ENCODE measurements around the gene ZDHHC8.

Gene ZDHHC8

GRCh38 chr22:20183823-20184222 is 52.2 kb downstream of the ZDHHC8 start:
- Histone ChIP-seq H3K4me3 (replicated peaks; ENCODE audit: low read depth, low read length) (no peak overlapping the region), H3K27me3 (replicated peaks; ENCODE audit: control insufficient read depth, insufficient read depth, low read length) (no peaks in the 10 kb centered on the region; the same call in 1 of the 2 replicates), H3K36me3 (ENCODE audit: control insufficient read depth, insufficient read depth, low read length) (no peaks in the 10 kb centered on the region)
- no peak for DNase-seq (ENCODE audit: extremely low read depth, insufficient read length)
- no peak for TF ChIP-seq CTCF (IDR thresholded peaks at IDR 0.05; ENCODE audit: insufficient read depth, low read length, poor library complexity, severe bottlenecking)

GRCh38 chr22:20184501-20185165 is 53.0 kb downstream of the ZDHHC8 start:
- no peak for DNase-seq (ENCODE audit: extremely low read depth, insufficient read length)
- H3K36me3 ChIP-seq (ENCODE audit: control insufficient read depth, insufficient read depth, low read length): no peaks in the 10 kb centered on the region
- H3K27me3 ChIP-seq (replicated peaks; ENCODE audit: control insufficient read depth, insufficient read depth, low read length): no peaks in the 10 kb centered on the region; the same call in 1 of the 2 replicates
- no peak for TF ChIP-seq CTCF (IDR thresholded peaks at IDR 0.05; ENCODE audit: insufficient read depth, low read length, poor library complexity, severe bottlenecking)
- no peak overlapping the region for H3K4me3 ChIP-seq (replicated peaks; ENCODE audit: low read depth, low read length)

DNA sequence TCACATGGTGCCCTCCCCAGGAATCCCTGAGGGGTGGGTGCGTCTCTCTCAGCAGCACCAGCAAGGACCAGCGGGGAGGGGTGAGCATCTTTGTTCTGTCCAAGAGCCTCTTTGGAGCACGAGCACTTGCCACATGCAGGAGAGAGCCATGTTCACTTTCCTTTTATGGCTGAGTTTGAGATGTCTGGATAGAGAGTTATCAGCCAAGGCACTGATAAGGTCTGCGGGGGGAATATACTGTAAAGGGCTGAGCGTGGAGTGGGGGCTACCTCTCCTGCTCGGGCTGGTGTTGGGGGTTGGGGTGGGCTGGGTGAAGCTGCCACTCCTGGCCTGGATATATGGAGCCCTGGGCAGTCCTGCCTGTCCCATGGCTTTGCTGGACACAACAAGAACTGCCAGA is 54.1 kb downstream of the ZDHHC8 start:
- Histone ChIP-seq H3K4me3 (replicated peaks; ENCODE audit: low read depth, low read length) (no peak overlapping the region), H3K27me3 (replicated peaks; ENCODE audit: control insufficient read depth, insufficient read depth, low read length) (no peaks in the 10 kb centered on the region; the same call in 1 of the 2 replicates), H3K36me3 (ENCODE audit: control insufficient read depth, insufficient read depth, low read length) (no peaks in the 10 kb centered on the region)
- TF ChIP-seq CTCF (IDR thresholded peaks at IDR 0.05; ENCODE audit: insufficient read depth, low read length, poor library complexity, severe bottlenecking): no peak
- no peak for DNase-seq (ENCODE audit: extremely low read depth, insufficient read length)

DNA sequence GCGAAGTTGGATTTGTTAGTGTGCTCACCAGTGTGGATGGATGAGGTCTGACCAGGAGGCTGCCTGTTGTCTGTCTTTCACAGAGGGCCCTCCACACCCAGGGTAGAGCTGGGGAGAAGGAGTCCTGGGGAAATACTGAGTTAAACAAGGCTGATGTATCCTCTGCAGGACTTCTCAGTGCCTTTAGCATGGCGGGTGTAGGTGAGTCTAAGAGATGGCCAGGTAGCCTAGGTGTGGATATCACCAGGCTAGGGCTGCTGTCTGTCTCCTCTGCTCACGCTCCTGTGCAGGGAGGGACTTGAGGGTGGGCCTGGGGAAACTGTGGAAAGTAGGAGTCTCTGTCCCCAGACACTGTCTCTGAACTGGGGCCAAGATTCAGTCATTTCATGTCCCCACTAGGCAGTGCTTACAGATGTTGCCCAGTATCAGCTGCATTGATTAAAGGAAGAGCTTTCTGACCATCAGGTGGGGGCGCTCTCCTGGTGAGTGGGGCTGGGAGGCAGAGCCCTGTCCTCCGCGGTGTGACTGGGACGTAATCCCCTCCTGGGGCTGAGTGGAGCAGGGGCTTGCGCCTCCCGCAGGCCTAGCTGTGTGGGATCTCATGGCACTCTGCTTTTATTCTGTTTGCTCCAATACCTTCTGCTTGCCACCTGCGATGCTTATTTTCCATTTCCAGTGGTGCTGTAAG is 54.7 kb downstream of the ZDHHC8 start:
- TF ChIP-seq CTCF (IDR thresholded peaks at IDR 0.05; ENCODE audit: insufficient read depth, low read length, poor library complexity, severe bottlenecking): no peak
- Histone ChIP-seq H3K36me3 (ENCODE audit: control insufficient read depth, insufficient read depth, low read length) (no peaks in the 10 kb centered on the region), H3K27me3 (replicated peaks; ENCODE audit: control insufficient read depth, insufficient read depth, low read length) (no peaks in the 10 kb centered on the region; the same call in 1 of the 2 replicates), H3K4me3 (replicated peaks; ENCODE audit: low read depth, low read length) (no peak overlapping the region)
- no peak for DNase-seq (ENCODE audit: extremely low read depth, insufficient read length)

GRCh38 chr22:20186871-20187546 is 55.4 kb downstream of the ZDHHC8 start:
- DNase-seq (ENCODE audit: extremely low read depth, insufficient read length): no peak
- Histone ChIP-seq H3K27me3 (replicated peaks; ENCODE audit: control insufficient read depth, insufficient read depth, low read length) (no peaks in the 10 kb centered on the region; the same call in 1 of the 2 replicates), H3K36me3 (ENCODE audit: control insufficient read depth, insufficient read depth, low read length) (no peaks in the 10 kb centered on the region), H3K4me3 (replicated peaks; ENCODE audit: low read depth, low read length) (no peak overlapping the region)
- TF ChIP-seq CTCF (IDR thresholded peaks at IDR 0.05; ENCODE audit: insufficient read depth, low read length, poor library complexity, severe bottlenecking): no peak
